Osteocyte (in vitro differentiated cells): ENCODE results near the gene TRIM64. TPM values are rescaled to one million over a fixed set of nuclear protein-coding genes. Genes with fewer than 3 reads are reported as not detected.
"Not testable (repeated sequence)": the region's sequence is repeated elsewhere in the genome, so short reads cannot be mapped to it uniquely, and the experiment has no call there.

Source experiments
- DNase-seq: peaks from one replicate; pipeline ENCODE4 v3.0.0; 2021; ENCODE audit warnings: mixed read lengths; ENCODE audit not compliant: unreplicated experiment; ENCODE audit errors: extremely low spot score
- H3K27ac Mint-ChIP-seq: one replicate; pipeline ENCODE4 v1.8.0; 2021; ENCODE audit warnings: mild to moderate bottlenecking, mixed read lengths; ENCODE audit not compliant: unreplicated experiment
- H3K27me3 Mint-ChIP-seq: one replicate; pipeline ENCODE4 v1.8.0; 2021; ENCODE audit warnings: mixed read lengths; ENCODE audit not compliant: unreplicated experiment
- H3K36me3 Mint-ChIP-seq: one replicate; pipeline ENCODE4 v1.8.0; 2021; ENCODE audit warnings: mixed read lengths; ENCODE audit not compliant: unreplicated experiment
- H3K4me1 Mint-ChIP-seq: one replicate; pipeline ENCODE4 v1.8.0; 2021; ENCODE audit warnings: mixed read lengths; ENCODE audit not compliant: unreplicated experiment
- H3K4me3 Mint-ChIP-seq: one replicate; pipeline ENCODE4 v1.8.0; 2021; ENCODE audit warnings: mild to moderate bottlenecking, moderate library complexity, mixed read lengths; ENCODE audit not compliant: unreplicated experiment
- H3K9me3 Mint-ChIP-seq: one replicate; pipeline ENCODE4 v1.8.0; 2021; ENCODE audit warnings: mixed read lengths; ENCODE audit not compliant: unreplicated experiment
- CTCF ChIP-seq: fragments of 200-600 bp; sonication (generic); IDR thresholded peaks from 2 replicates; pipeline ENCODE4 v1.5.0; 2021; ENCODE audit warnings: antibody characterized with exemption, mild to moderate bottlenecking, moderate library complexity
- long read RNA-seq: library from polyadenylated mRNA; unstranded; transcript quantifications from one replicate; pipeline ENCODE4 v2.0.0, GENCODE V29; 2021
- total RNA-seq: library from RNA; stranded (reverse); gene quantifications from 2 replicates; pipeline ENCODE4 v1.2.1, GENCODE V29; 2021

TRIM64 gene
- total RNA-seq = not detected in 2 replicates
- long read RNA-seq = 0 reads

- not testable (repeated sequence) for H3K9me3 Mint-ChIP-seq, H3K27ac Mint-ChIP-seq, H3K36me3 Mint-ChIP-seq, H3K4me1 Mint-ChIP-seq, H3K4me3 Mint-ChIP-seq, DNase-seq, H3K27me3 Mint-ChIP-seq
These were observed at the start of gene TRIM64 for GRCh38 chr11:89965737-89966136. TRIM64 (plus strand) TSS chr11:89966037; CDS start chr11:89968504, 2,467 bp downstream.

GRCh38 chr11:89922195-89922660 is 43.6 kb upstream of the TRIM64 start, which contains the start of gene TRIM49D1:
TRIM49D1 (minus strand) TSS chr11:89922245; CDS start chr11:89917710, 4,535 bp downstream.
- no peak within 1 kb of the TSS for H3K4me3 Mint-ChIP-seq
- no peaks in the 10 kb centered on the region for H3K27me3 Mint-ChIP-seq
- TF ChIP-seq CTCF = no peak
- no peaks in the 10 kb centered on the region for H3K36me3 Mint-ChIP-seq
- DNase-seq = peak; percentile 30
- H3K27ac Mint-ChIP-seq = no peak within 1 kb of the TSS
- H3K4me1 Mint-ChIP-seq = no peaks in the 10 kb centered on the region
- H3K9me3 Mint-ChIP-seq = no peaks in the 10 kb centered on the region

- not testable (repeated sequence) for H3K9me3 Mint-ChIP-seq, H3K27me3 Mint-ChIP-seq, H3K4me3 Mint-ChIP-seq, H3K27ac Mint-ChIP-seq, DNase-seq, H3K4me1 Mint-ChIP-seq, H3K36me3 Mint-ChIP-seq
These were observed 42.1 kb upstream of the TRIM64 start, which contains the start of gene TRIM49D2 for GRCh38 chr11:89923764-89924163. TRIM49D2 (plus strand) TSS chr11:89924064; CDS start chr11:89926762, 2,698 bp downstream.

- not testable (repeated sequence) for H3K4me1 Mint-ChIP-seq, H3K9me3 Mint-ChIP-seq, H3K27ac Mint-ChIP-seq, H3K27me3 Mint-ChIP-seq, H3K4me3 Mint-ChIP-seq, H3K36me3 Mint-ChIP-seq
- DNase-seq = peak; percentile 51
These were observed 5.0 kb upstream of the TRIM64 start for GRCh38 chr11:89960833-89961232.

Other genes with a start within 250 kb of the TRIM64 start
- not detected in 2 replicates for gene TRIM49, start 157.5 kb upstream of the TRIM64 start, total RNA-seq
- not detected in 2 replicates for gene TRIM64B, start 87.5 kb upstream of the TRIM64 start, total RNA-seq
- gene TRIM49D1, start 43.8 kb upstream of the TRIM64 start, total RNA-seq = not detected in 2 replicates
- gene TRIM49D2, start 42.0 kb upstream of the TRIM64 start, total RNA-seq = not detected in 2 replicates
- not detected in 2 replicates for gene TRIM49C, start 65.1 kb downstream of the TRIM64 start, total RNA-seq
- not detected in 2 replicates for gene UBTFL1, start 119.9 kb downstream of the TRIM64 start, total RNA-seq
- 3.9 and 5.5 TPM in 2 replicates for gene NAALAD2, start 168.6 kb downstream of the TRIM64 start, total RNA-seq